HG03354 (cell line): ENCODE measurements around the gene TEN1.

Source experiments
- ATAC-seq: cut with Tn5 transposase; IDR thresholded peaks from one replicate; pipeline ENCODE4 v1.9.1; 2021; ENCODE audit warnings: mild to moderate bottlenecking; ENCODE audit not compliant: unreplicated experiment, poor library complexity, severe bottlenecking

Gene TEN1

DNA sequence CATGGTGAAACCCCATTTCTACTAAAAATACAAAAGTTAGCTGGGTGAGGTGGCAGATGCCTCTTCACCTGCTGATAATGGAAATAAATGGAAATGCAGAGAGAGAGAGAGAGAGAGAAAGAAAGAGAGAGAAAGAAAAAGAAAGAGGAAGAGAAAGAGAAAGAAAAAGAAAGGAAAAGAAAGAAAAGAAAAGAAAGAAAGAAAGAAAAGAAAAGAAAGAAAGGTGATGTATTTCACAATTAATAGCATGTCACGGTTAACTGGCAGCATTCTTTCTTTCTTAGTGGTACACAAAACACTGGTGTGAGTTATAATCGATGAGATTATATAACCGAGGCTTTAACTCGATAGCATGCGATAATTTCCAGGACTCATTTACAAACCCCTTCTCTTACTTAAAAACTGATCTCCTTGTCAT lies 3.3 kb upstream of the TEN1 start:
- no peak for ATAC-seq

DNA sequence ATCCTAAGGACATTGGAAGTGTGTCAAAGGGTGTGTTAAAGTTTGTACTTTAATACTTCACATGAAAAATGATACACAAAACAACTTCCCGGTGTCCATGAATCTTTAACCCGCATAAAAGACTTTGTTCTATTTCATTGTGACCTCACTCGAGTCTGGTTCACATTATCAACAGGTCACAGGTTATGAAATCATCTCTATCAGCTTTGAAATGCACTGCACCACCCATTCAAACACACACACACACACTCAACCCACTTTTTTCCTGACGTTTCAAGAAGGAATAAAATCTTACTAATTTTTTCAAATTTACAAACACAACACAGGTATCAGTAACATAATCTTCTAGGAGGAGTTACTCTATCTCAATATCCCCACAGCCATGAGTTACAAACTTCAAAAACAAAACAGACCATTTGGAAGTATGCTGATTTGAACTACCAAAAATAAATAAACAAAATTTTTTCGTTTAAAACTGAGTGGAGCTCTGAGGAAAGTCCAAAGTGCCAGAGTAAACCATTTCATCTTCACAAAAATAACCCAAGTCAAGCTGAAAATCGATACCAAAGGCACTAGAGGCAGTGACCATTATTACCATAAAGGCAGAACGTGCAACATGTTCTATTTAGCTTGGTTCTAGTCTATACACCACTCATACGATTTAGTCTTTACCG lies 2.7 kb upstream of the TEN1 start:
- ATAC-seq, result no peak

DNA sequence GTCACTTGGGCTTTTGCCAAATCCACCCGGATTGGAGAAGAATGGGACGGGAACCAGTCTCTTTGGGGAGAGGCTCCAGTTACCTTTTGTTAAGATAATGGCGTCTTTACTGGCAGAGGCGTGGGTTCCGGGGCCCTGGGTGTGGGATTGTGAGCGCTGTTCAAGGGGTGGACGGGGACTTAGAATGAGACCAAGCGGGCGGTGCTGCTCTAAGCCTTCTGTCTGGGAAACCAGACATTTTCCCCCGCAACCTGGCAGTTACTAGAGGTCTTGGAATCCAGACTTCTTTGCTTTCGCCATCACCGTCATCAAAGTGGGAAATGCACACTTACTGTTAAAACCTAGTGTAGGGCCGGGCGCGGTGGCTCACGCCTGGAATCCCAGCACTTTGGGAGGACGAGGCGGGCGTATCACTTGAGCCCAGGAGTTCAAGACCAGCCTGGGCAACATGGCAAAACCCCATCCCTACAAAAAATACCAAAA lies 706 bp downstream of the TEN1 start:
- ATAC-seq, result peak; percentile 14

DNA sequence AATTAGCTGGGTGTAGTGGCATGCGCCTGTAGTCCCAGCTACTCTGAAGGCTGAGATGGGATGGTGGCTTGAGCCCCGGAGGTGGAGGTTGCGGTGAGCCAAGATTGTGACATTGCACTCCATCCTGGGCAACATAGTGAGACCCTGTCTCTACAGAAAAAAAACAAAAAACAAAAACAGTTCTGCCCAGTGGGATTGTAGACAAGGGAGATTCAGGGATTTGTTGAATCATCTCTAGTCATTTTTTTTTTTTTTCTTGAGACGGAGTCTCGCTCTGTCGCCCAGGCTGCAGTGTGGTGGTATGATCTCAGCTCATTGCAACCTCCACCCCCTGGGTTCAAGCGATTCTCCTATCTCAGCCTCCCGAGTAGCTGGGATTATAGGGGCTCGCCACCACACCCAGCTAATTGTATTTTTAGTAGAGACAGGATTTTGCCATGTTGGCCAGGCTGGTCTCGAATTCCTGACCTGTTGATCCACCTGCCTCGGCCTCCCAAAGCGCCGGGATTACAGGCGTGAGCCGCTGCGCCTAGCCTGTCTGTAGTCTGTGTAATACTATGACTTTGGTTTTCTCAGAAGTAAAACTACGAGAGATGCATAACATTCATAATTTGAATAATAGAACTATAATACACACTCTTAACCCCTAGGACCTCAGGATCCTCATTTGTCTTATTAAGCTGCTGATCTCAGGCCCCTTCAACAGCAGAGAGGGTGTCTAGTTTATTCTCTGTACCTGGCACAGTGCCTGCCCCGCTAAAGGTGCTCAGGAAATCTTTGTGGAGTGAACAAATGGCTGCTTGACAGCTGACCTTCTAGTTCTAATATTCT lies 1.4 kb downstream of the TEN1 start:
- no peak for ATAC-seq

DNA sequence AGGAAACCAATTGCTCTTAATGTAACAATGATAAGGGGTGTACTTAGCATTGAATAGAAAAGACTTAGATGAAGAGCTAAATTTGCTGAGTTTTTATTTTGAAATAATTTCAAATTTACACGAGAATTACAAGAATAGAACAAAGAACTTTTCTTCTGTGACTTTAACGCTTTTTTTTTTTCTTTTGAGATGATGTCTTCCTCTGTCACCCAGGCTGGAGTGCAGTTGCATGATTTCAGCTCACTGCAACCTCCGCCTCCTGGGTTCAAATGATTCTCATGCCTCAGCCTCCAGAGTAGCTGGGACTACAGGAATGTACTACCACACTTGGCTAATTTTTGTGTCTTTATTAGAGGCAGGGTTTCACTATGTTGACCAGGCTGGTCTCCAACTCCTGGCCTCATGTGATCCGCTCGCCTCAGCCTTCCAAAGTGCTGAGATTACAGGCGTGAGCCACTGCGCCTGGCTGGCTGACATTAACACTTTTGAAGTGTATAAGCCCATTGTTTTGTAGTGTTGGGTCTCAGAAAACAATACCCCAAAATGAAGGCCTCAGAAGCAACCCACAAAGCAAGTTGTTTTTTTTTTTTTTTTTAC lies 2.1 kb downstream of the TEN1 start:
- ATAC-seq, result no peak

DNA sequence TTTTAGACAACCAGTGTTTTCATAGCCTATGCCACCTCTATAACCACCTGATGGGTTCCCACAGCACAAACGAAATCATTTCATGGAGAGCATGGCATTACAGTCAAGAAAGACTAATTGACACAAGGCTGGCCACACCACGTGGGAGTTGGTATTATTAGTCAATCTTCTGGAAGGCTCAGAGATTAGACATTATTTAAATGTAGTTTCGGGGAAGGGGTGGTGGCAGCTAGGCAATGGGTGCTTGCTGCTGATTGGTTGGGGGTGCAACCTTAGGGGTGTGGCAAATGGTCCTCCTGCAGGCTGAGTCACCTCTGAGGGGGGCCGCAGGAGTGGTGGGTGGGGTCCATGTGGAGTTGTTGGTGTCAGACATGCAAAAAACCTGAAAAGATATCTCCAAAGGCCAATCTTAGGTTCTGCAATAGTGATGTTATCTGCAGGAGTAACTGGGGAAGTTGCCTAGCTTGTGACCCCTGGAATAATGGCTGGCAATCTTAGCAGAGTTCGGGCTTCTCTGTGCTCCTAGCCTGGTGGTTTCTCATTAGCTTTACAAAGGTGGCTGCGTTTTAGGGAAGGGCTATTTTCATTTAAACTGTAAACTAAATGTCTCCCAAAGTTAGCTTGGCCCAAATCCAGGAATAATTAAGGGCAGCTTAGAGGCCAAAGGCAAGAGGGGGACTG lies 4.6 kb downstream of the TEN1 start:
- ATAC-seq, result no peak

DNA sequence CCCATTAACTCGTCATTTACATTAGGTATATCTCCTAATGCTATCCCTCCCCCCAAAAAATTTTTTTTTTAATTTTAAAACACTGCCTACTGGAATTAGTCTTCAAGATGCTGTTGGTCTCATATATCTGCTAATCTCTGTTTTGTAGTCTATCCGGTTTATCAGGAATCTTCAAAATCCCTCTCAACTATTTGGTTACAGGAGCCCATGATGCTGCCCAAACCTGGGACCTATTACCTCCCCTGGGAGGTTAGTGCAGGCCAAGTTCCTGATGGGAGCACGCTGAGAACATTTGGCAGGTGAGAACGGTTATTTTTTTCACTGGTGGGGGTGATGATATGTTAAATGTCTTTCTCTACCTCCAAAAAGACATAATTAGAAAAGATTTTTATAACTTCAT lies 6.9 kb downstream of the TEN1 start:
- no peak for ATAC-seq

DNA sequence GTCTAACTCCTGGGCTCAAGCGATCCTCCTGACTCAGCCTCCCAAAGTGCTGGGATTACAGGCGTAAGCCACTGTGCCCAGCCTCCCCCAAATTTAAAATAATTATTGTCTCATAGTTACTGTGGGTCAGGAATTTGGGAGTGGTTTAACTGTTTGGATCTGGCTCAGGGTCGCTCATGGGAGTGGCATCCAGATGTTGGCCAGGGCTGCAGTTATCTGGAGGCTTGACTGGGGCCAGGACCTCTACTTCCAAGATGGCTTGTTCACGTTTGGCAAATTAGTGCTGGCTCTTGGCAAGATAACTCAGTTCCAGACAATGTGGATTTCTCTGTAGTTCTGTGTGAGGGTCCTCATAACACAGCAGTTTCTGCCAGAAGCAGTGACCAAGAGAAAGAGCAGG lies 8.0 kb downstream of the TEN1 start:
- no peak for ATAC-seq

DNA sequence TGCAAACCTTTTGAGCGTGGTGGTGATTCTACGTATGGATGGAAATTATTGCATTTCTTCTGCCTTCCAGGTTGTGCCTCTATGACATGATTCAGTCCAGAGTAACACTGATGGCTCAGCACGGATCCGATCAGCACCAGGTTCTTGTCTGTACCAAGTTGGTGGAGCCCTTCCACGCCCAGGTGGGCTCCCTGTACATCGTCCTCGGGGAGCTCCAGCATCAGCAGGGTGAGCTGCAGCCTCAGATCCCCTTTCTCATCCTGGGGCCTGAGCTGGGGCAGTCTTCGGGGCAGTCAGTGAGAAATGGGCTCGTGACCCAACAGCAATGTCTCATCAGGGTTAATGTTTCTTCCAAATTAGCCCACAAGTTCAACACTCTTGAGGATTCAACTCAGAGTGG lies 12.4 kb downstream of the TEN1 start:
- no peak for ATAC-seq

DNA sequence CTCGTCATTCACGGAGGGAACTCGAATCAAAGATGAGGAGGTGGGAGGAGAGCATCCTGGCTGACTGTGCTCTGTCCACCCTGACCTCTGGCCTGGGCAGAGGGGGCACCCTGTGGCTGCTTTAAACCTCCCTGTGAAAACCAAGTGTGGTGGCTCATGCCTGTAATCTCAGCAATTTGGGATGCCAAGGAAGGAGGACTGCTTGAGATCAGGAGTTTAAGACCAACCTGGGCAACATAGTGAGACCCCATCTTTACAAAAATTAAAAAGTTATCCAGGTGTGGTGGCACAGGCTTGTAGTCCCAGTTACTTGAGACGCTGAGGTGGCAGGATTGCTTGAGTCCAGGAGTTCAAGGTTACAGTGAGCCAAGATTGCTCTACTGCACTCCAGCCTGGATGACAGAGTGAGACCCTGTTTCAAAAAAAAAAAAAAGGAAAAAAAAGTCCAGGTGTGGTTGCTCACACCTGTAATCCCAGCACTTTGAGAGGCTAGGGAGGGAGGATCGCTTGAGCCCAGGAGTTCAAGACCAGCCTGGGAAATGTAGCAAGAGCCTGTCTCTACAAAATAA lies 15.8 kb downstream of the TEN1 start:
- ATAC-seq, result no peak

DNA sequence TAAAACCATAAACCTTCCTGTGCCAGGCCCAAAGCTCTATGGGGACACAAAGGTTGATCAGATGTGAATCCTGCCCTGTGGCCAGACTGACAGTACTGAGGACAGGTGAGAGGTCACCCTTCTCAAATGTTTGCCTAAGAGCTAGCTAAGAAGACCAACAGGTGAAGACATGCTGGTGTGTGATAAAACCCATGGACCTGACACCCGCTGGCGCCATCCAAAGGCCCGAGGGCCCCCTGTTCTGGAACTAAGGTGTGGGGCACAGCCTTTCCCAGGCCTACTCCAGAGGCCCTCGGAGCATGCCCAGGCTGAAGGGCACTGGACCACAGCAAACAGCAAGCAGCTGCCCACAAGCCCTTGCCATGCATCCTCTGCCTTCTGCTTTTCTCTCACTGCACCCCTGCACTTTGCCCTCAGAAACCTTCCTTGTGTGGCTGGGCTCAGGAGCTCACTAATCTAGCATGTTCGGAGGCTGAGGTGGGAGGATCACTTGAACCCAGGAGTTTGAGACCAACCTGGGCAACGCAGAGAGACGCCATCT lies 16.4 kb downstream of the TEN1 start:
- ATAC-seq, result no peak

DNA sequence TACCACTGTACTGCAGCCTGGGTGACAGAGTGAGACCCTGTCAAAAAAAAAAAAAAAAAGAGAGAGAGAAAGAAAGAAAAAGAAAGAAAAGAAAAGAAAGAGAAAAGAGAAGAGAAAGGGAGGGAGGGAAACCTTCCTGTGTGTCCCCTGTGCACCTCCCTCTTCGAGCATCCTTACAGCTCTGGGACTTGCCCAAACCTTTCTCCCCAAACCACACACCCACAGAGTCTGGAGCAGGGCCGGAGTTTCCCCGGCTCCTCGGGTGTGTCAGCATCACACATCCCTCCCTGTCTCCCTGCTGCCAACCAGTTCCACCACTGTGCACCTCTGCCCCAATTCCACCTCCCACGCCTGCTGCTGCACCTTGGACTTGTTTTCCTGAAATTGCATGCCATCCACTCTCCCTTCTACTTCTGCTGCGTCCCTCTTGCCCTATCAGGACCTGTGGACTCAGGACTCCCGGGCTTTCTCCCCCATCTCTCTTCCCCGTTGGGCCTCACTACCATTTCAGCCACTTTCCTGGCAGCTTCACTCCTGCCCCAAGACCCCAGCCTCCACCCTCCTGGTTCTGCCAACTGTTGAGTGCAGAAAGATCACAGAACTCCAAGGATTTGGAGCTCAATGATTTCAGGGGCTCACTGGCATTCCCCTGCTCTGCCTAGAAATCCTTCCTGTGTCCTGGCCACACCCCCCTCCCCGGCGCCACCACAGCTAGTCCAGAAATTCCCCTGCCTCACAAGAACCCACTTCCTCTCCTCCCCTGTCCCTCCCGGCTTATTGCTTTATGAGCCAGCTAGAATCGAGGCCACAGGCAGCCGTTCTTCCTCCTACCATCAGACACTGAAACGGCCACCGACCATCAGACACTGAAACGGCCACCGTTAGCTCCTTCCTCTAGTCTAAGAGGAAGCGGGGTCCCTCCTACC lies 17.9 kb downstream of the TEN1 start:
- peak; percentile 47 for ATAC-seq

DNA sequence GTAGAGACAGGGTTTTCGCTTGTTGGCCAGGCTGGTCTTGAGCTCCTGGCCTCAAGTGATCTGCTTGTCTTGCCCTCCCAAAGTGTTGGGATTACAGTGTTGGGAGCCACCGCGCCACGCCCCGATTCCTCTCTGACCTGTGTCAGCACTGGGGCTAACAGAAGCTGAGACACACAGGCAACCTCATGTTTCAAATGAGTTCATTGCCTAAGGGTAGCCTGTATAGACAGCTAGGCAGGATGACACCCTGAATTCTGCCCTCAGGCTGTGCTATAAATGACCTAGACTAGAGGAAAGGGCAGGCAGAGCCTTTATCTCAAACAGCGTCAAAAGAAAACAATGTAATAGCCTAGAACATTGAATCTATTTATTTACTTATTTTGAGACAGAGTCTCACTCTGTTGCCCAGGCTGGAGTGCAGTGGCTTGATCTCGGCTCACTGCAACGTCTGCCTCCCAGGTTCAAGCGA lies 19.3 kb downstream of the TEN1 start:
- ATAC-seq, result no peak

DNA sequence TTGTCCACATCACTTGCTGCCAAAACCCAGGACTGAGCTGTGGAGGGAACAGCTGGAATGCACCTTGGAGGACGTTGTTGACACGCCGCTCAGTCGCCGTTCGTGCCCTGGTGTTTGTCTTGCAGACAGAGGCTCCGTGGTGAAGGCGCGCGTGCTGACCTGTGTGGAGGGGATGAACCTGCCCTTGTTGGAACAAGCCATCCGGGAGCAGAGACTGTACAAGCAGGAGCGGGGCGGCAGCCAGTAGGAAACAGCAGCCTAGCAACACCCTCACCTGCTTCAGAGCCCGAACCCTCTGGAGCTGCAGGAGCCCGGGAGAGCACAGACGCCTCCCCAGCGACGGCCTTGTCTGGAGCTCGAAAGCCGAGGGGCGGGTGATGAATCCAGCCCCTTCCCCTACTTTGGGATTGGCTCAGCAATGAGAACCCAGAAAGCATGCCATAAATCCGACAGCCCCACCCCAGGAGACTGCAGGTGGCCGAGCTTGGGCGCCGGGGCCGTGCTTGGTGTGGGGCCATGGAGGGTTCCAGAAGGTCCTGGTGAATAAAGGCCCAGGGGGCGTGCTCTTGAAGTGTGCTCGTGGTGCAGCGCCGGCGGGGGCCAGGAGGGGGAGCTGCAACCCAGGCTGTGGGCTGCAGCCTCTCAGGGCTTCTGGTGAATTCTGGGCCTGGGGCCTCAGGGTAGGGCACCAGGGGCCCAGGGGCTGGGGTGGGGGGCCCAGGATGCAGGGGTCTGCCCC lies 21.1 kb downstream of the TEN1 start:
- no peak for ATAC-seq

DNA sequence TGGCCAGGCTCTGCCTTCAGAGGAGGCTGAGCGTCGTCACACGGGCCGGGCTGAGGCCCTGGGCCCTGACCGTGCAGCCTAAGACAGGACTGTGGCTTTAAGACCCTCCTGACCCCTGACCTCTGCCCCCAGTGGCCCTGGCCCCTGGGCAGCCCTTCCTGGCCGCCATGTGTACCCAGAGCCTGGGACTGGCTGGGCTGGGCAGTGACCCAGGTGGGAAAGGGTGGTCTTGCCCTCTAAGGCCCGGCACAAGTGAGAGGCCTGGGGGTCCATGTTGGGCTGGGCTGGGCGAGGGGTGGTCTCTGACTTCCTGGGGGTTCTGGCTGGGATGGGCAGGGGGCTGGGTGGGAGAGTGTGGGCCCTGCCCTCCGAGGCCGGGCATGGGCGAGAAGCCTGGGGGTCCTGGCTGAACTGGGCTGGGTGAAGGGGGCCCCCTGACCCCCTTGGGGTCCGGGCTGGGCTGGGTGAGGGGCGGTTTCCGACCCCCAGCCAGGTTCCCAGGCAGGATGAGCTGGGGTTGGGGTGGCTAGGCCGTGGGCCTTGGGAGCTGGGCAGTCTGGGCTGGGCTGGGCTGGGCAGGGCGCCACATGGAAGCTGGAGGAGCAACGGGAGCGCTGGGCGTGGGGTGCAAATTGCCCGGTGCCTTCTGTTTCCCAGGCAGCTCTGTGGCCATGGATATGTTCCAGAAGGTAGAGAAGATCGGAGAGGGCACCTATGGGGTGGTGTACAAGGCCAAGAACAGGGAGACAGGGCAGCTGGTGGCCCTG lies 21.9 kb downstream of the TEN1 start, which contains the start of gene CDK3:
CDK3 (plus strand) TSS at position 101 of the 767 bp plus-strand sequence; CDS start at position 672, 571 bp downstream.
- ATAC-seq, result no peak

DNA sequence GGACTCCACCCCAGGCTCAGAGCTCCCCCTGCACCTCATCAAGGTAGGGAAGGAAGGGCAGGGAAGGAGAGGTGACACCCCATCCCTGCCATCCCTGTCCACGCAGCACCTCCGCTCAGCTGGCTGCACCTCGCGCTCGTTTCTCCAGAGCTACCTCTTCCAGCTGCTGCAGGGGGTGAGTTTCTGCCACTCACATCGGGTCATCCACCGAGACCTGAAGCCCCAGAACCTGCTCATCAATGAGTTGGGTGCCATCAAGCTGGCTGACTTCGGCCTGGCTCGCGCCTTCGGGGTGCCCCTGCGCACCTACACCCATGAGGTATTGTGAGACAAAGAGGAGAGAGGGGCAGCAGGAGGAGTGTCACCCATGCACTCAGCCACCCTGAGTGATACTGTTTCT lies 23.1 kb downstream of the TEN1 start:
- no peak for ATAC-seq

DNA sequence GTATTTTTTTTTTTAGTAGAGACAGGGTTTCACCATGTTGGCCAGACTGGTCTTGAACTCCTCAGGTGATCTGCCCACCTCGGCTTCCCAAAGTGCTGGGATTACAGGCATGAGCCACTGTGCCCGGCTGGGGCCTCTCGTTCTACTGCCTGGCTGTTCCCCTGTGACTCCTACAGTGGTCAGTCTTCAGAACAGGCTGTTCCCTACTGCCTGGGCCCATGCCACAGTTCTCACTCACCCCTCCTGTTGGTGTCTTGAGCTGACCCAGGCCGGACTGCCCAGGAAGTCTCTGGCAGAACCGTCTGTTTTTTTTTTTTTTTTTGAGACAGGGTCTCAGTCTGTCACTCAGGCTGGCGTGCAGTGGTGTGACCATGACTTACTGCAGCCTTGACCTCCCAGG lies 24.9 kb downstream of the TEN1 start:
- ATAC-seq, result no peak
